ENCODE measurements around the gene STK38. TPM values are rescaled to one million over a fixed set of nuclear protein-coding genes. Genes with fewer than 3 reads are reported as not detected.

STK38 gene
- total and polyA plus RNA-seq, 2 of the 8 experiments (the other 6 are each of a cell fraction or from before 2014, with no cell fraction given) = 8.1 to 19.8 TPM

- FAIRE-seq = no peak
- no peak overlapping the region for H3K18ac ChIP-seq (ENCODE audit: extremely low read depth, low read length)
- H3K4ac ChIP-seq (replicated peaks; ENCODE audit: insufficient read length, low read depth, low read length) = no peak overlapping the region
- 88% methylated on average over 2 of the region's 2 CpGs; no CpG with 5 or more reads in 1 of the 2 experiments for WGBS, 2 experiments (ENCODE audit: extremely low coverage in 1 of 2, insufficient coverage in 1 of 2, insufficient read length in 1 of 2, insufficient replicate concordance in 2 of 2, low coverage in 1 of 2, low lambda C conversion rate in 2 of 2, missing lambda C conversion rate in 1 of 2)
- H3K4me1 ChIP-seq (replicated peaks in 1 of 4; ENCODE audit: control insufficient read depth in 3 of 4, insufficient read depth in 4 of 4, low read length in 3 of 4) = no peaks in the 10 kb centered on the region
- H3K9me3 ChIP-seq (ENCODE audit: insufficient read depth in 2 of 2, low read depth in 1 of 2, low read length in 1 of 2) = no peaks in the 10 kb centered on the region
- H3K14ac ChIP-seq (ENCODE audit: insufficient read length) = no peak overlapping the region
- no peak overlapping the region for H3K56ac ChIP-seq (replicated peaks; ENCODE audit: insufficient read length, low read depth, low read length)
- H4K91ac ChIP-seq (replicated peaks; ENCODE audit: insufficient read length, low read length) = no peak overlapping the region
- no peak overlapping the region for H3K4me3 ChIP-seq (ENCODE audit: extremely low read depth in 1 of 4, insufficient read depth in 2 of 4, low read depth in 3 of 4, low read length in 4 of 4)
- no peak overlapping the region for H2BK120ac ChIP-seq (replicated peaks; ENCODE audit: low read depth, low read length)
- H3K23ac ChIP-seq (ENCODE audit: insufficient read length) = no peak overlapping the region
- H3K36me3 ChIP-seq (ENCODE audit: control insufficient read depth in 2 of 4, insufficient read depth in 4 of 4, low read length in 3 of 4) = peaks cover 5 to 37% (median 10%) of the 10 kb centered on the region in 4 experiments; a peak in 6 of 8 replicates
- no peak overlapping the region for H2AFZ ChIP-seq (ENCODE audit: low read length)
- H2BK12ac ChIP-seq (ENCODE audit: low read depth, low read length) = no peak overlapping the region
- ChIA-PET CTCF (ENCODE audit: partially characterized antibody) (interaction anchor here (0.5 kb wide), 1 partner anchor 15 kb away, joined by 3 read pairs; no protein-coding TSS in a partner anchor), POLR2A (ENCODE audit: partially characterized antibody) (interaction anchor here (0.9 kb wide), 1 partner anchor 13 kb away, joined by 3 read pairs; no protein-coding TSS in a partner anchor)
- H4K20me1 ChIP-seq (replicated peaks in 1 of 2; ENCODE audit: control insufficient read depth in 1 of 2, insufficient read depth in 2 of 2, low read length in 2 of 2) = no peaks in the 10 kb centered on the region
- H3K4me2 ChIP-seq (ENCODE audit: insufficient read depth in 1 of 2, low read depth in 2 of 2, low read length in 2 of 2) = no peak overlapping the region
- H3K27me3 ChIP-seq (replicated peaks in 1 of 4; ENCODE audit: control insufficient read depth in 3 of 4, extremely low read depth in 1 of 4, insufficient read depth in 3 of 4, low read length in 3 of 4) = no peaks in the 10 kb centered on the region
- no peak overlapping the region for H4K8ac ChIP-seq (ENCODE audit: extremely low read depth, insufficient read depth, low read length)
- no peak overlapping the region for H2BK20ac ChIP-seq (ENCODE audit: low read length)
- no peak overlapping the region for H2BK5ac ChIP-seq (ENCODE audit: low read depth, low read length)
- no peak overlapping the region for H3K27ac ChIP-seq (ENCODE audit: low read depth, low read length)
- no peak for DNase-seq (ENCODE audit: low read depth in 1 of 2, low spot score in 2 of 2)
- no peak for TF ChIP-seq POLR2A (IDR thresholded peaks at IDR 0.05; ENCODE audit: control extremely low read depth in 1 of 2, low read depth in 2 of 2, low read length in 2 of 2)
- no peak for TF ChIP-seq TAF7 (optimal IDR thresholded peaks at IDR 0.05; ENCODE audit: borderline replicate concordance, low read depth, low read length)
- no peak for TF ChIP-seq TAF1 (IDR thresholded peaks at IDR 0.05; ENCODE audit: low read depth, low read length)
- no peak for TF ChIP-seq SP4 (IDR thresholded peaks at IDR 0.05; ENCODE audit: low read length)
- no peak for TF ChIP-seq TEAD4 (IDR thresholded peaks at IDR 0.05; ENCODE audit: low read depth, low read length)
- TF ChIP-seq SIX5 (IDR thresholded peaks at IDR 0.05; ENCODE audit: low read depth, low read length) = no peak
- TF ChIP-seq FOSL1 (IDR thresholded peaks at IDR 0.05; ENCODE audit: insufficient read depth, low read depth, low read length) = no peak
- no peak for TF ChIP-seq CEBPB (IDR thresholded peaks at IDR 0.05; ENCODE audit: low read depth, low read length)
- no peak overlapping the region for H4K5ac ChIP-seq (ENCODE audit: insufficient read length, low read depth, low read length)
- H3K23me2 ChIP-seq (ENCODE audit: low read depth, low read length) = no peaks in the 10 kb centered on the region
- no peaks in the 10 kb centered on the region for H3K79me2 ChIP-seq (ENCODE audit: control insufficient read depth in 1 of 2, insufficient read depth in 2 of 2, low read length in 2 of 2)
- H2BK15ac ChIP-seq (ENCODE audit: low read length) = no peak overlapping the region
- no peak overlapping the region for H3K9ac ChIP-seq (replicated peaks in 1 of 4; ENCODE audit: extremely low read depth in 1 of 4, low read depth in 3 of 4, low read length in 3 of 4)
- H3K79me1 ChIP-seq (ENCODE audit: low read depth, low read length) = no peaks in the 10 kb centered on the region
- no peak overlapping the region for H2AK5ac ChIP-seq (ENCODE audit: low read depth, low read length)
Measured at GRCh38 chr6:36517408-36517807, 29.9 kb downstream of the STK38 start.

Measured in H1 (cell line).